Astrocyte of the spinal cord (primary cell): Measurements from ENCODE around the gene C18orf63.

Source experiments
- DNase-seq: peaks from one replicate; pipeline ENCODE4 v3.0.0; 2011; ENCODE audit warnings: low read depth, low spot score
- H3K4me3 ChIP-seq: 2 replicates; pipeline ENCODE4 v1.5.1; 2011; ENCODE audit warnings: low read depth, mild to moderate bottlenecking, low read length, moderate library complexity
- CTCF ChIP-seq: IDR thresholded peaks from 2 replicates; pipeline ENCODE4 v1.5.1; 2012; ENCODE audit warnings: low read depth, mild to moderate bottlenecking, low read length, inconsistent platforms
- in situ Hi-C: cut with HindIII; loops from 2 replicates; pipeline ENCODE4 v1.10.0; 2017; ENCODE audit warnings: low sequenced_read_pairs

The C18orf63 gene

DNA sequence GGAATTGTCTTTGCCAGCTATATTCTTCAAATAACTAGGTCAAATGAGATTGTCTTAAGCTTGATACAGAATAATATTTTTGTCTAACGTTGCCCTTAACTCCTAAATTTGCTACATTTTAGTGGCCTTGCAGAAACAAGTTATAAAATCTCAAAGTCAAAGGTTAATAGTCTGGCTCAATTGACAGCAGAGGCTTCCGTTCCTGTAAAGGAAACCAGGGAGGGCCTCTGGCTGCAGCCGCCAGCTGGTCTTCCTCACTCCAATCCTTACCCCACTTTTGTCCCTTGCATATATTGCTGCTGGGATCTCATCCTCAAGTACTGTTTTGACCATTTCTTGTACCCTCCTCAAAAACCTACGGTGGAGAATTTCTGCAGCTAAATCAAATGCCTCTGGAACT, 40.9 kb upstream of the C18orf63 start:
- in situ Hi-C loops, result no loop called here
- no peak for TF ChIP-seq CTCF
- H3K4me3 ChIP-seq, result no peak overlapping the region
- DNase-seq, result no peak

DNA sequence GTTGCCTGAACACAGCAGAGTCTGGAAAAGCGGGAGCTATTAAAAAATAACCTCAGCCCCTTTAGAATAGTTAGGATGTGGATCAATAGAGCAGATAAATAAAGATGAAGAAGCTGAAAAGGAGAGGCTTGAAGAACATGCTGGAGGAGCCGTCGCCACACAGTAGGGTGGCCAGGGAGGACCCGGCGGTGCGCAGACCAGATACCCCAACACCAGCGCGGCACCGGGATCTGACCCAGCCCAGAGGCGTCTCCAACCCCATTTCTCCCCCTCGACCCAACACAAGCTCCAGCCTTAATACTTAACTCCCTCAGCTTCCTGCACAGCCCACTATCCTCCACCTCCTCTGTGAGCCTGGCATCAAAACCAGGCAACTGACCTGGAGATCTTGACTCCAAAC, 39.9 kb upstream of the C18orf63 start:
- no peak for TF ChIP-seq CTCF
- H3K4me3 ChIP-seq, result no peak overlapping the region
- no peak for DNase-seq
- in situ Hi-C loops, result no loop called here

DNA sequence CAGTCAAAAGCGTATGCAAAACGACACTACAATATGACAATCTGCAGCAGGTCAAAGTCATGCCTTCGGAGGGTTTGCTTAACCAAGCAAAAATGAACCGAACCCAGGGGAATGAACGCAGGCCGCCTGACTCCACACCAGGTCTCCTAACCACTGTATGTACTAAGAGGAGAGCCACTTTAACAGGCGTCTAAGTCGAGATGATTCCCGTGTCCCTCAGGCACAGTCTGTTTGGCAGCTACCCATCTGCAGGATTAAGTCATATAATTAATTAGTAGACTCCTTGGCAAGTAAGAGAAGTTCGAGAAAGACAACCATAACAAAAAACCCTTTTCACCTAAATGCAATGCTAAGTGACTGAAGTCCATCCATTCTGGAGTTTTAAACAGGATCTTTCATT, 39.0 kb upstream of the C18orf63 start:
- DNase-seq, result no peak
- no peak overlapping the region for H3K4me3 ChIP-seq
- no peak for TF ChIP-seq CTCF
- in situ Hi-C loops, result no loop called here

GRCh38 chr18:74277296-74277695, 38.3 kb upstream of the C18orf63 start:
- in situ Hi-C loops, result no loop called here
- H3K4me3 ChIP-seq, result no peak overlapping the region
- TF ChIP-seq CTCF, result no peak
- no peak for DNase-seq

GRCh38 chr18:74278058-74278457, 37.6 kb upstream of the C18orf63 start:
- TF ChIP-seq CTCF, result no peak
- in situ Hi-C loops, result no loop called here
- DNase-seq, result no peak
- no peak overlapping the region for H3K4me3 ChIP-seq

DNA sequence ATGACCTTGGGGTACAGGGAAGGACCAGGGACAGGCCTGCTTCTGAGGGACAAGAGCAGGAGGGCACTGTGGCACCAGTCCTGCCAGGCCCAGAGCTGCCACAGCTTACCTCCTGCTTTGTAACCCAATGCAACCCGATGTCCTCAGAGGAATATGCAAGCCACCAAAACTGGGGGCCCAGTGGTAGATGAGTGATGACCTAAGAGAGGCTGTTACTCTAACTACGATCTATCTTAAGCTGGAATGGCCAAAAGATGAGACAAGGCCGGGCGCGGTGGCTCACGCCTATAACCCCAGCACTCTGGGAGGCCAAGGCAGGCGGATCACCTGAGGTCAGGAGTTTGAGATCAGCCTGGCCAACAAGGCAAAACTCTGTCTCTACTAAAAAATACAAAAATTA, 36.7 kb upstream of the C18orf63 start:
- in situ Hi-C loops, result no loop called here
- TF ChIP-seq CTCF, result no peak
- H3K4me3 ChIP-seq, result no peak overlapping the region
- no peak for DNase-seq
